GM19372 (cell line): Measurements from ENCODE around the gene RPRD1A.
"Not testable (repeated sequence)": the region's sequence is repeated elsewhere in the genome, so short reads cannot be mapped to it uniquely, and the experiment has no call there.

Source experiments
- ATAC-seq: cut with Tn5 transposase; IDR thresholded peaks from one replicate; pipeline ENCODE4 v1.9.1; 2021; ENCODE audit warnings: mild to moderate bottlenecking, low read depth, moderate library complexity; ENCODE audit not compliant: unreplicated experiment

RPRD1A gene

GRCh38 chr18:36078751-36079529 lies 11.6 kb upstream of the RPRD1A start:
- ATAC-seq: no peak

- not testable (repeated sequence) for ATAC-seq
These were observed 10.4 kb upstream of the RPRD1A start for GRCh38 chr18:36077764-36078163.

GRCh38 chr18:36075862-36076587 lies 8.7 kb upstream of the RPRD1A start:
- ATAC-seq: no peak

GRCh38 chr18:36074435-36074834 lies 7.1 kb upstream of the RPRD1A start:
- ATAC-seq: no peak

GRCh38 chr18:36073676-36074075 lies 6.3 kb upstream of the RPRD1A start:
- no peak for ATAC-seq

- ATAC-seq: not testable (repeated sequence)
These were observed 5.0 kb upstream of the RPRD1A start for GRCh38 chr18:36072406-36072805.

GRCh38 chr18:36066686-36067054 lies 689 bp downstream of the RPRD1A start:
- peak; percentile 1 for ATAC-seq

- no peak for ATAC-seq
These were observed 1.4 kb downstream of the RPRD1A start for GRCh38 chr18:36066001-36066400.

GRCh38 chr18:36064809-36065079 lies 2.6 kb downstream of the RPRD1A start:
- not testable (repeated sequence) for ATAC-seq

GRCh38 chr18:36064027-36064808 lies 3.1 kb downstream of the RPRD1A start:
- no peak for ATAC-seq

GRCh38 chr18:36058674-36059073 lies 8.7 kb downstream of the RPRD1A start:
- ATAC-seq: no peak

GRCh38 chr18:36051760-36052159 lies 15.6 kb downstream of the RPRD1A start:
- no peak for ATAC-seq

GRCh38 chr18:36050479-36050878 lies 16.9 kb downstream of the RPRD1A start:
- ATAC-seq: no peak

- no peak for ATAC-seq
These were observed 19.8 kb downstream of the RPRD1A start for GRCh38 chr18:36047521-36047920.

GRCh38 chr18:36046898-36047297 lies 20.5 kb downstream of the RPRD1A start:
- no peak for ATAC-seq

- no peak for ATAC-seq
These were observed 21.9 kb downstream of the RPRD1A start for GRCh38 chr18:36045241-36045991.

- no peak for ATAC-seq
These were observed 24.2 kb downstream of the RPRD1A start for GRCh38 chr18:36043153-36043552.

GRCh38 chr18:36041146-36041545 lies 26.2 kb downstream of the RPRD1A start:
- no peak for ATAC-seq

- no peak for ATAC-seq
These were observed 29.2 kb downstream of the RPRD1A start for GRCh38 chr18:36038102-36038663.

- ATAC-seq: no peak
These were observed 32.1 kb downstream of the RPRD1A start for GRCh38 chr18:36035253-36035652.
